ENCODE results near the gene PSMA1.

DNA sequence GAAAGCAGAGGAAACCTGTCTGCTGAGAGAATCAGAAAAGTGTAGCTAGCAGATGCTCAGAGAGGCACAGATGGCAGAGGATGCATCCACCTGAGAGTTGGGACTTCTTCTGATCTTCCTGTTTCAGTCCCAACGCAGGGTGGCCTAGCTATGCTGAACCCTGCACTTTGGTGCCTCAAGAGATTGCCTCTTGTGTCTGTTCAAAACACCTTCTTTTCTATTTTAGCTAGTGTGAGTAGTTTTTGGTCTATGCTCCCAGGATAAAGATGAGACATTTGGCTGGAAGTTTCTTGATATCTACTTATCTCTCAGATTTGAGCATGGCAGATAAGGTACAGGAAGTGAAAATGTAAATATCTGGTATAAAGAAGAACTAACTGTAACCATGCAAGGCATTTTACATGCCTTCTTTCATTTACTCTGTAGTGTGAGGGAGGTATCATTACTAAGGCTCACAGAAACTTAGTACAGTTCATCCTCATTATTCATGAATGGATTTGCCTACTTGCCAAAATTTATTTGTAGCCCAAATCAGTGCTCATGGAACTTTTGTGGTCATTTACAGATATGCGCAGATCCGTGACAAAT, 47.0 kb upstream of the PSMA1 start:
- TF ChIP-seq CTCF (conservative IDR thresholded peaks at IDR 0.05) (no peak), ZFX (IDR thresholded peaks at IDR 0.05) (no peak)

Data from C4-2B (cell line).